Activated T-helper 2 cell treated with anti-CD3 and anti-CD28 coated beads, Interferon-gamma antibody, Interleukin-2, Interleukin-4, amounts not matched to agents 10 μg/mL and 5 μg/mL and 100 μg/mL, durations not matched to agents 14 hours and 24 hours and 36 hours (primary cell): ENCODE data around the gene RMDN2. TPM values are rescaled to one million over a fixed set of nuclear protein-coding genes. Genes with fewer than 3 reads are reported as not detected.
"Not testable (repeated sequence)": the region's sequence is repeated elsewhere in the genome, so short reads cannot be mapped to it uniquely, and the experiment has no call there.

ENCODE experiments used
- DNase-seq: peaks from one replicate; pipeline ENCODE4 v3.0.0; 2021; ENCODE audit warnings: low spot score
- H3K27ac Mint-ChIP-seq: one replicate; pipeline ENCODE4 v1.8.0; 2021; ENCODE audit warnings: mixed read lengths
- H3K27me3 Mint-ChIP-seq: one replicate; pipeline ENCODE4 v1.8.0; 2021; ENCODE audit warnings: low read depth, mixed read lengths
- H3K36me3 Mint-ChIP-seq: one replicate; pipeline ENCODE4 v1.8.0; 2021; ENCODE audit warnings: low read depth, mixed read lengths
- H3K4me1 Mint-ChIP-seq: one replicate; pipeline ENCODE4 v1.8.0; 2021; ENCODE audit warnings: low read depth, mixed read lengths
- H3K4me3 Mint-ChIP-seq: one replicate; pipeline ENCODE4 v1.8.0; 2021; ENCODE audit warnings: low read depth, mild to moderate bottlenecking, moderate library complexity, mixed read lengths
- H3K9me3 Mint-ChIP-seq: one replicate; pipeline ENCODE4 v1.8.0; 2021; ENCODE audit warnings: mixed read lengths
- intact Hi-C: fragments of 100-400 bp; cut with micrococcal nuclease; formaldehyde crosslinking; loops from one replicate; pipeline ENCODE4 v1.15.1; 2023
- total RNA-seq: library from RNA; stranded (reverse); gene quantifications from 2 replicates; pipeline ENCODE4 v1.2.3, GENCODE V29; 2022

Gene RMDN2
- total RNA-seq, 1 donor from 2014 or later: 0.89 TPM

- peaks cover 23% of the 10 kb centered on the region for H3K27me3 Mint-ChIP-seq
Observed at GRCh38 chr2:37985333-37985732, 60.2 kb downstream of the RMDN2 start.

GRCh38 chr2:37987098-37987775 lies 62.1 kb downstream of the RMDN2 start:
- no peak overlapping the region for H3K27ac Mint-ChIP-seq
- intact Hi-C loops: no loop called here
- no peak for DNase-seq
- H3K4me1 Mint-ChIP-seq: peaks cover 5% of the 10 kb centered on the region
- no peaks in the 10 kb centered on the region for H3K36me3 Mint-ChIP-seq
- no peaks in the 10 kb centered on the region for H3K9me3 Mint-ChIP-seq
- no peak overlapping the region for H3K4me3 Mint-ChIP-seq
- peaks cover 19% of the 10 kb centered on the region for H3K27me3 Mint-ChIP-seq

More at GRCh38 chr2:37985333-37985732, 60.2 kb downstream of the RMDN2 start:
- Mint-ChIP-seq H3K9me3 (no peaks in the 10 kb centered on the region), H3K36me3 (no peaks in the 10 kb centered on the region), H3K27ac (no peak overlapping the region), H3K4me3 (no peak overlapping the region), H3K4me1 (peaks cover 9% of the 10 kb centered on the region)
- intact Hi-C loops: no loop called here
- DNase-seq: no peak

- no peaks in the 10 kb centered on the region for H3K4me1 Mint-ChIP-seq
- intact Hi-C loops: no loop called here
- H3K27ac Mint-ChIP-seq: no peak overlapping the region
Observed at GRCh38 chr2:37992601-37993000, 67.5 kb downstream of the RMDN2 start.

GRCh38 chr2:37993143-37993542 lies 68.1 kb downstream of the RMDN2 start:
- intact Hi-C loops: no loop called here
- H3K9me3 Mint-ChIP-seq: no peaks in the 10 kb centered on the region
- H3K36me3 Mint-ChIP-seq: no peaks in the 10 kb centered on the region
- DNase-seq: no peak
- no peak overlapping the region for H3K4me3 Mint-ChIP-seq
- H3K27me3 Mint-ChIP-seq: no peaks in the 10 kb centered on the region
- no peaks in the 10 kb centered on the region for H3K4me1 Mint-ChIP-seq
- H3K27ac Mint-ChIP-seq: no peak overlapping the region

More at GRCh38 chr2:37992601-37993000, 67.5 kb downstream of the RMDN2 start:
- H3K4me3 Mint-ChIP-seq: no peak overlapping the region
- no peaks in the 10 kb centered on the region for H3K36me3 Mint-ChIP-seq
- DNase-seq: no peak
- H3K9me3 Mint-ChIP-seq: no peaks in the 10 kb centered on the region
- no peaks in the 10 kb centered on the region for H3K27me3 Mint-ChIP-seq

- Mint-ChIP-seq H3K4me3 (no peak overlapping the region), H3K27ac (no peak overlapping the region), H3K27me3 (no peaks in the 10 kb centered on the region), H3K36me3 (no peaks in the 10 kb centered on the region), H3K9me3 (no peaks in the 10 kb centered on the region), H3K4me1 (no peaks in the 10 kb centered on the region)
- DNase-seq: no peak
- intact Hi-C loops: no loop called here
Observed at GRCh38 chr2:37997629-37998028, 72.5 kb downstream of the RMDN2 start.

- Mint-ChIP-seq H3K4me3 (no peak overlapping the region), H3K27me3 (no peaks in the 10 kb centered on the region), H3K27ac (no peak overlapping the region), H3K4me1 (no peaks in the 10 kb centered on the region), H3K36me3 (no peaks in the 10 kb centered on the region), H3K9me3 (peaks cover 4% of the 10 kb centered on the region)
- DNase-seq: no peak
- intact Hi-C loops: no loop called here
Observed at GRCh38 chr2:38000485-38001222, 75.6 kb downstream of the RMDN2 start.

GRCh38 chr2:38010187-38010586 lies 85.1 kb downstream of the RMDN2 start:
- H3K36me3 Mint-ChIP-seq, H3K27me3 Mint-ChIP-seq, DNase-seq, H3K4me1 Mint-ChIP-seq, intact Hi-C loops, H3K4me3 Mint-ChIP-seq, H3K27ac Mint-ChIP-seq, H3K9me3 Mint-ChIP-seq: not testable (repeated sequence)

GRCh38 chr2:38010995-38011394 lies 85.9 kb downstream of the RMDN2 start:
- no peak for DNase-seq
- Mint-ChIP-seq H3K9me3 (no peaks in the 10 kb centered on the region), H3K27me3 (no peaks in the 10 kb centered on the region), H3K27ac (no peak overlapping the region), H3K4me1 (no peaks in the 10 kb centered on the region), H3K4me3 (no peak overlapping the region), H3K36me3 (no peaks in the 10 kb centered on the region)
- intact Hi-C loops: no loop called here

GRCh38 chr2:38013158-38013752 lies 88.2 kb downstream of the RMDN2 start:
- Mint-ChIP-seq H3K27me3 (peaks cover 8% of the 10 kb centered on the region), H3K9me3 (no peaks in the 10 kb centered on the region), H3K27ac (no peak overlapping the region), H3K36me3 (no peaks in the 10 kb centered on the region), H3K4me3 (no peak overlapping the region), H3K4me1 (no peaks in the 10 kb centered on the region)
- DNase-seq: no peak
- intact Hi-C loops: no loop called here

- DNase-seq: no peak
- H3K4me1 Mint-ChIP-seq: no peaks in the 10 kb centered on the region
- no peak overlapping the region for H3K27ac Mint-ChIP-seq
- intact Hi-C loops: no loop called here
- no peak overlapping the region for H3K4me3 Mint-ChIP-seq
- no peaks in the 10 kb centered on the region for H3K9me3 Mint-ChIP-seq
- no peaks in the 10 kb centered on the region for H3K36me3 Mint-ChIP-seq
- peaks cover 8% of the 10 kb centered on the region for H3K27me3 Mint-ChIP-seq
Observed at GRCh38 chr2:38016219-38016618, 91.1 kb downstream of the RMDN2 start.

- H3K9me3 Mint-ChIP-seq: no peaks in the 10 kb centered on the region
- no peak for DNase-seq
- H3K27ac Mint-ChIP-seq: no peak overlapping the region
- H3K4me1 Mint-ChIP-seq: no peaks in the 10 kb centered on the region
- H3K36me3 Mint-ChIP-seq: no peaks in the 10 kb centered on the region
- intact Hi-C loops: no loop called here
- no peak overlapping the region for H3K4me3 Mint-ChIP-seq
- peaks cover 9% of the 10 kb centered on the region for H3K27me3 Mint-ChIP-seq
Observed at GRCh38 chr2:38017836-38018235, 92.7 kb downstream of the RMDN2 start.

GRCh38 chr2:38020359-38021069 lies 95.4 kb downstream of the RMDN2 start:
- H3K4me3 Mint-ChIP-seq, DNase-seq, H3K36me3 Mint-ChIP-seq, intact Hi-C loops, H3K4me1 Mint-ChIP-seq, H3K27ac Mint-ChIP-seq, H3K9me3 Mint-ChIP-seq: not testable (repeated sequence)
- peaks cover 22% of the 10 kb centered on the region for H3K27me3 Mint-ChIP-seq

- intact Hi-C loops: no loop called here
- peaks cover 24% of the 10 kb centered on the region for H3K27me3 Mint-ChIP-seq
- H3K4me3 Mint-ChIP-seq: no peak overlapping the region
- DNase-seq: no peak
- H3K36me3 Mint-ChIP-seq: no peaks in the 10 kb centered on the region
- H3K4me1 Mint-ChIP-seq: peaks cover 1% of the 10 kb centered on the region
- H3K9me3 Mint-ChIP-seq: no peaks in the 10 kb centered on the region
- no peak overlapping the region for H3K27ac Mint-ChIP-seq
Observed at GRCh38 chr2:38021589-38021988, 96.5 kb downstream of the RMDN2 start.
